Stimulated activated effector memory CD8-positive, alpha-beta T cell treated with anti-CD3 and anti-CD28 coated beads, Interleukin-12 subunit alpha, Interleukin-12 subunit beta, amount 100 ng/mL, for 72 hours (primary cell): Measurements from ENCODE around the gene IFT122.
"Not testable (repeated sequence)": the region's sequence is repeated elsewhere in the genome, so short reads cannot be mapped to it uniquely, and the experiment has no call there.

Experiments used
- ATAC-seq: fragments of 150-1000 bp; cut with Tn5 transposase; 2 replicates; pipeline ENCODE4 v1.10.0; 2021
- DNase-seq, 2 donors: peaks; one replicate each; pipeline ENCODE4 v3.0.0; 2021 to 2022; ENCODE audit warnings: low spot score in 2 of 2
- H3K27ac Mint-ChIP-seq: one replicate; pipeline ENCODE4 v1.8.0; 2022; ENCODE audit warnings: mild to moderate bottlenecking, mixed read lengths
- H3K36me3 Mint-ChIP-seq: one replicate; pipeline ENCODE4 v1.8.0; 2022; ENCODE audit warnings: mild to moderate bottlenecking, mixed read lengths
- H3K4me1 Mint-ChIP-seq: one replicate; pipeline ENCODE4 v1.8.0; 2022; ENCODE audit warnings: mixed read lengths
- H3K4me3 Mint-ChIP-seq: one replicate; pipeline ENCODE4 v1.8.0; 2022; ENCODE audit warnings: mild to moderate bottlenecking, mixed read lengths
- H3K9me3 Mint-ChIP-seq: one replicate; pipeline ENCODE4 v1.8.0; 2022; ENCODE audit warnings: mixed read lengths

The IFT122 gene

GRCh38 chr3:129502641-129503408 lies 62.8 kb downstream of the IFT122 start:
- Mint-ChIP-seq H3K9me3 (no peaks in the 10 kb centered on the region), H3K36me3 (no peaks in the 10 kb centered on the region), H3K4me3 (no peak overlapping the region), H3K27ac (no peak overlapping the region), H3K4me1 (peaks cover 6% of the 10 kb centered on the region)
- DNase-seq = no peak
- no peak for ATAC-seq

GRCh38 chr3:129503471-129504291 lies 63.7 kb downstream of the IFT122 start:
- DNase-seq (no peak), ATAC-seq (no peak)
- no peaks in the 10 kb centered on the region for H3K9me3 Mint-ChIP-seq
- no peak overlapping the region for H3K27ac Mint-ChIP-seq
- H3K36me3 Mint-ChIP-seq = no peaks in the 10 kb centered on the region
- no peak overlapping the region for H3K4me3 Mint-ChIP-seq
- H3K4me1 Mint-ChIP-seq = peaks cover 6% of the 10 kb centered on the region

GRCh38 chr3:129504471-129505100 lies 64.6 kb downstream of the IFT122 start:
- H3K27ac Mint-ChIP-seq = no peak overlapping the region
- no peak overlapping the region for H3K4me3 Mint-ChIP-seq

GRCh38 chr3:129505341-129505740 lies 65.3 kb downstream of the IFT122 start:
- H3K4me1 Mint-ChIP-seq = peaks cover 3% of the 10 kb centered on the region
- no peaks in the 10 kb centered on the region for H3K36me3 Mint-ChIP-seq
- DNase-seq (no peak), ATAC-seq (no peak)
- no peak overlapping the region for H3K4me3 Mint-ChIP-seq
- no peaks in the 10 kb centered on the region for H3K9me3 Mint-ChIP-seq
- no peak overlapping the region for H3K27ac Mint-ChIP-seq

More at GRCh38 chr3:129504471-129505100, 64.6 kb downstream of the IFT122 start:
- H3K36me3 Mint-ChIP-seq = no peaks in the 10 kb centered on the region
- ATAC-seq = no peak
- no peaks in the 10 kb centered on the region for H3K4me1 Mint-ChIP-seq
- no peaks in the 10 kb centered on the region for H3K9me3 Mint-ChIP-seq
- no peak for DNase-seq

GRCh38 chr3:129506231-129506742 lies 66.3 kb downstream of the IFT122 start:
- H3K36me3 Mint-ChIP-seq = no peaks in the 10 kb centered on the region
- DNase-seq (no peak), ATAC-seq (no peak)
- H3K9me3 Mint-ChIP-seq = no peaks in the 10 kb centered on the region
- no peak overlapping the region for H3K4me3 Mint-ChIP-seq
- H3K4me1 Mint-ChIP-seq = peaks cover 11% of the 10 kb centered on the region
- H3K27ac Mint-ChIP-seq = no peak overlapping the region

GRCh38 chr3:129507181-129507831 lies 67.3 kb downstream of the IFT122 start:
- ATAC-seq = peak; percentile 11

GRCh38 chr3:129512595-129512994 lies 72.6 kb downstream of the IFT122 start:
- Mint-ChIP-seq H3K27ac (peak overlapping the region; percentile 79), H3K4me1 (peaks cover 11% of the 10 kb centered on the region), H3K36me3 (no peaks in the 10 kb centered on the region), H3K9me3 (no peaks in the 10 kb centered on the region), H3K4me3 (no peak overlapping the region)
- ATAC-seq (no peak), DNase-seq (no peak)

More at GRCh38 chr3:129507181-129507831, 67.3 kb downstream of the IFT122 start:
- Mint-ChIP-seq H3K36me3 (no peaks in the 10 kb centered on the region), H3K27ac (no peak overlapping the region), H3K9me3 (no peaks in the 10 kb centered on the region), H3K4me1 (peaks cover 11% of the 10 kb centered on the region), H3K4me3 (no peak overlapping the region)
- DNase-seq = no peak

- H3K27ac Mint-ChIP-seq = no peak overlapping the region
These were observed 73.7 kb downstream of the IFT122 start for GRCh38 chr3:129513705-129514104.

GRCh38 chr3:129514110-129514509 lies 74.1 kb downstream of the IFT122 start:
- DNase-seq (no peak), ATAC-seq (no peak)
- Mint-ChIP-seq H3K36me3 (no peaks in the 10 kb centered on the region), H3K9me3 (no peaks in the 10 kb centered on the region), H3K4me3 (no peak overlapping the region), H3K27ac (no peak overlapping the region), H3K4me1 (peaks cover 11% of the 10 kb centered on the region)

More at GRCh38 chr3:129513705-129514104, 73.7 kb downstream of the IFT122 start:
- Mint-ChIP-seq H3K36me3 (no peaks in the 10 kb centered on the region), H3K9me3 (no peaks in the 10 kb centered on the region), H3K4me1 (peaks cover 11% of the 10 kb centered on the region), H3K4me3 (no peak overlapping the region)
- DNase-seq = no peak
- ATAC-seq = no peak

GRCh38 chr3:129514563-129514962 lies 74.5 kb downstream of the IFT122 start:
- H3K27ac Mint-ChIP-seq = no peak overlapping the region
- ATAC-seq (no peak), DNase-seq (no peak)
- H3K9me3 Mint-ChIP-seq = no peaks in the 10 kb centered on the region
- no peak overlapping the region for H3K4me3 Mint-ChIP-seq
- peaks cover 11% of the 10 kb centered on the region for H3K4me1 Mint-ChIP-seq
- H3K36me3 Mint-ChIP-seq = no peaks in the 10 kb centered on the region

GRCh38 chr3:129515108-129515820 lies 75.2 kb downstream of the IFT122 start:
- ATAC-seq, H3K36me3 Mint-ChIP-seq, H3K4me3 Mint-ChIP-seq, DNase-seq, H3K9me3 Mint-ChIP-seq, H3K27ac Mint-ChIP-seq: not testable (repeated sequence)
- H3K4me1 Mint-ChIP-seq = peaks cover 16% of the 10 kb centered on the region

- not testable (repeated sequence) for H3K36me3 Mint-ChIP-seq, DNase-seq, H3K9me3 Mint-ChIP-seq, H3K4me1 Mint-ChIP-seq, ATAC-seq, H3K4me3 Mint-ChIP-seq
- H3K27ac Mint-ChIP-seq = peak overlapping the region; percentile 60
These were observed 75.9 kb downstream of the IFT122 start for GRCh38 chr3:129515821-129516432.

GRCh38 chr3:129517516-129517915 lies 77.5 kb downstream of the IFT122 start:
- no peak for ATAC-seq
- H3K27ac Mint-ChIP-seq = no peak overlapping the region
- no peaks in the 10 kb centered on the region for H3K36me3 Mint-ChIP-seq
- H3K4me1 Mint-ChIP-seq = peaks cover 7% of the 10 kb centered on the region
- no peak overlapping the region for H3K4me3 Mint-ChIP-seq
- H3K9me3 Mint-ChIP-seq = no peaks in the 10 kb centered on the region
- no peak for DNase-seq

GRCh38 chr3:129518038-129518561 lies 78.1 kb downstream of the IFT122 start:
- no peak overlapping the region for H3K4me3 Mint-ChIP-seq
- no peak for ATAC-seq
- no peaks in the 10 kb centered on the region for H3K36me3 Mint-ChIP-seq
- no peak overlapping the region for H3K27ac Mint-ChIP-seq
- no peaks in the 10 kb centered on the region for H3K9me3 Mint-ChIP-seq
- DNase-seq = no peak
- peaks cover 7% of the 10 kb centered on the region for H3K4me1 Mint-ChIP-seq
